HepG2 (cell line): ENCODE data around the gene NAPB. TPM values are rescaled to one million over a fixed set of nuclear protein-coding genes. Genes with fewer than 3 reads are reported as not detected.
A peak's percentile ranks its signal among the peaks of the same experiment; 100 is the strongest.

Experiments used
- AKNA ChIP-seq: sonication (generic); formaldehyde crosslinking; IDR thresholded peaks from 2 replicates; pipeline ENCODE4 v1.4.0; 2020; ENCODE audit warnings: missing genetic modification reagents, borderline replicate concordance
- EZH2 ChIP-seq: conservative IDR thresholded peaks from 2 replicates; pipeline ENCODE4 v1.6.1; 2012; ENCODE audit warnings: mild to moderate bottlenecking, low read depth, low read length, moderate library complexity
- IKZF4 ChIP-seq: sonication (generic); formaldehyde crosslinking; IDR thresholded peaks from 2 replicates; pipeline ENCODE4 v1.5.1; 2020; ENCODE audit warnings: borderline replicate concordance, mild to moderate bottlenecking, low read depth, missing genetic modification reagents; ENCODE audit errors: not compliant biosample characterization
- MAZ ChIP-seq, 2 experiments: sonication (generic) in 1 of 2; formaldehyde crosslinking in 1 of 2; IDR thresholded peaks; 2 replicates each; pipeline versions ENCODE4 v1.5.0 to v1.6.1; 2012 to 2020; ENCODE audit warnings: low read depth in 2 of 2, mild to moderate bottlenecking in 2 of 2, borderline replicate concordance in 1 of 2, improper control_type of control experiment in 1 of 2, low read length in 1 of 2, missing genetic modification reagents in 1 of 2, moderate library complexity in 1 of 2
- MTA1 ChIP-seq: sonication (generic); formaldehyde crosslinking; IDR thresholded peaks from 2 replicates; pipeline ENCODE4 v1.4.0; 2020; ENCODE audit warnings: missing genetic modification reagents, mild to moderate bottlenecking, borderline replicate concordance
- NFIB ChIP-seq: sonication (generic); formaldehyde crosslinking; IDR thresholded peaks from 2 replicates; pipeline ENCODE4 v1.9.0; 2021; ENCODE audit warnings: missing genetic modification reagents, mild to moderate bottlenecking, borderline replicate concordance
- NR2F1 ChIP-seq, 2 experiments: fragments of 450-650 bp in 1 of 2; formaldehyde crosslinking in 1 of 2; IDR thresholded peaks; 2 replicates each; pipeline versions ENCODE4 v1.5.0 to v1.6.1; 2016 to 2020; ENCODE audit warnings: mild to moderate bottlenecking in 1 of 2, missing compliant biosample characterization in 1 of 2, missing genetic modification reagents in 1 of 2, moderate library complexity in 1 of 2
- PRMT3 ChIP-seq: sonication (generic); formaldehyde crosslinking; IDR thresholded peaks from 2 replicates; pipeline ENCODE4 v1.8.1; 2022; ENCODE audit warnings: low read depth, mild to moderate bottlenecking, moderate library complexity, missing genetic modification reagents, borderline replicate concordance
- REPIN1 ChIP-seq: sonication (generic); formaldehyde crosslinking; IDR thresholded peaks from 2 replicates; pipeline ENCODE4 v1.8.0; 2022; ENCODE audit warnings: missing genetic modification reagents, low read depth, mild to moderate bottlenecking, borderline replicate concordance
- SMYD3 ChIP-seq: sonication (generic); formaldehyde crosslinking; IDR thresholded peaks from 2 replicates; pipeline ENCODE4 v1.8.1; 2023; ENCODE audit warnings: mild to moderate bottlenecking, missing genetic modification reagents
- XRCC5 ChIP-seq: fragments of 200-400 bp; formaldehyde crosslinking; optimal IDR thresholded peaks from 2 replicates; pipeline ENCODE3; 2017; ENCODE audit warnings: mild to moderate bottlenecking, low read length
- ZBTB7B ChIP-seq: sonication (generic); formaldehyde crosslinking; IDR thresholded peaks from 2 replicates; pipeline ENCODE4 v1.4.0; 2020; ENCODE audit warnings: missing genetic modification reagents
- ZFP82 ChIP-seq: sonication (generic); formaldehyde crosslinking; IDR thresholded peaks from 2 replicates; pipeline ENCODE4 v1.5.1; 2020; ENCODE audit warnings: mild to moderate bottlenecking, missing genetic modification reagents, borderline replicate concordance
- ZNF747 ChIP-seq: sonication (generic); formaldehyde crosslinking; IDR thresholded peaks from 2 replicates; pipeline ENCODE4 v1.8.1; 2023; ENCODE audit warnings: missing genetic modification reagents, mild to moderate bottlenecking, borderline replicate concordance
- ZNF772 ChIP-seq: sonication (generic); formaldehyde crosslinking; IDR thresholded peaks from 2 replicates; pipeline ENCODE4 v1.5.0; 2020; ENCODE audit warnings: mild to moderate bottlenecking, missing genetic modification reagents
- polyA plus RNA-seq, 8 experiments: library from polyadenylated mRNA; depleted of rRNA in 3 of 8; stranded (reverse) in 7 of 8; unstranded in 1 of 8; fragments of >200 nt; fragmentation: Illumina TruSeq in 4 of 8; extraction: Trizol in 4 of 8; gene quantifications; 2 replicates each; pipeline versions ENCODE4 v1.2.1 to v1.2.3, GENCODE V29; 2011 to 2016; ENCODE audit warnings: low read depth in 4 of 8, missing spikeins in 1 of 8, mixed read lengths in 1 of 8; ENCODE audit not compliant: insufficient read depth in 1 of 8
- total RNA-seq, 5 experiments: library from RNA; depleted of rRNA; stranded (reverse); fragments of >200 nt; fragmentation: Illumina TruSeq; extraction: Trizol; gene quantifications; 2 replicates each; pipeline ENCODE4 v1.2.3, GENCODE V29; 2016; ENCODE audit warnings: low read depth in 1 of 5
- TF ChIP-seq, protein P1 (sequence below): sonication (generic); formaldehyde crosslinking; IDR thresholded peaks from 2 replicates; pipeline ENCODE4 v1.5.1; 2020; ENCODE audit warnings: missing genetic modification reagents, mild to moderate bottlenecking, borderline replicate concordance
- TF ChIP-seq, protein P2 (sequence below): sonication (generic); formaldehyde crosslinking; conservative IDR thresholded peaks from 2 replicates; pipeline ENCODE4 v1.8.0; 2022; ENCODE audit warnings: low read depth, missing genetic modification reagents
- TF ChIP-seq, protein P3 (sequence below): sonication (generic); formaldehyde crosslinking; IDR thresholded peaks from 2 replicates; pipeline ENCODE4; 2020; ENCODE audit warnings: missing genetic modification reagents, mild to moderate bottlenecking, borderline replicate concordance

The NAPB gene
- total and polyA plus RNA-seq, 2 of the 13 experiments (the other 11 are each of a cell fraction or from before 2014, with no cell fraction given): 15.2 to 16.1 TPM

DNA sequence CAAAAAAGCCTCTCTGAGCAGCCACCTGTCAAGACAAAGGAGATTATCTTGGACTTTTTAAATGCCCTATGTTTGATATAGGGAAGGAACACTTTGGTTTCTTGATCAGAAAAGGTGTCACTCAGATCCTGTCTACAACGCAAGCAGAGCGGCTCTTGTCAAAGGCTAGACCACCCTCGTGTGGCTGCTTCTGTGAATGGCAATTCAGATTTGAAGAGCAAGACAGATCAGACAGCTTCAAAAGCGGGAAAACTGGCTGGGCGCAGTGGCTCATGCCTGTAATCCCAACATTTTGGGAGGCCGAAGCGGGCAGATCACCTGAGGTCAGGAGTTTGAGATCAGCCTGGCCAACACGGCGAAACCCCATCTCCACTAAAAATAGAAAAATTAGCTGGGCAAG lies 80.8 kb downstream of the NAPB start (continued):
- TF ChIP-seq XRCC5 (no peak), AKNA (CRISPR knock-in tag) (no peak), IKZF4 (no peak), NFIB (CRISPR knock-in tag) (no peak), ZBTB7B (CRISPR knock-in tag) (no peak), ZFP82 (CRISPR knock-in tag) (no peak), MAZ (IDR thresholded peaks at IDR 0.05; ENCODE audit: borderline replicate concordance, low read depth, low read length) (no peak), MAZ (CRISPR knock-in tag; IDR thresholded peaks at IDR 0.05; ENCODE audit: low read depth) (0 out of 2 replicates have a peak, but pooled peaks have one; percentile 24), REPIN1 (CRISPR knock-in tag) (0 out of 2 replicates have a peak, but pooled peaks have one; percentile 37), PRMT3 (CRISPR knock-in tag) (no peak), ZNF772 (CRISPR knock-in tag) (no peak), SMYD3 (no peak), NR2F1 (CRISPR knock-in tag; IDR thresholded peaks at IDR 0.05) (no peak), EZH2 (no peak), MTA1 (CRISPR knock-in tag) (no peak), ZNF747 (no peak)
- TF ChIP-seq, protein P1, sequence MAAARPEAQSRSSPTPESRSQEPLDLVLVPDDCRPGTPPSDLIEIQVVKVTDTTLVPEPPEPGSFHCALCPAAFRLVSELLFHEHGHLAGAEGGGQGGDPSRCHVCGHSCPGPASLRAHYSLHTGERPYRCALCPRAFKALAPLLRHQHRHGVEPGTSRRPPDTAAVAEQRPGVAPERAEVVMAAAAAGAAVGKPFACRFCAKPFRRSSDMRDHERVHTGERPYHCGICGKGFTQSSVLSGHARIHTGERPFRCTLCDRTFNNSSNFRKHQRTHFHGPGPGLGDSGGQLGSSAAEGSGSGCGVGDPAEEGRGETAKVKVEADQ: no peak
- TF ChIP-seq, protein P2, sequence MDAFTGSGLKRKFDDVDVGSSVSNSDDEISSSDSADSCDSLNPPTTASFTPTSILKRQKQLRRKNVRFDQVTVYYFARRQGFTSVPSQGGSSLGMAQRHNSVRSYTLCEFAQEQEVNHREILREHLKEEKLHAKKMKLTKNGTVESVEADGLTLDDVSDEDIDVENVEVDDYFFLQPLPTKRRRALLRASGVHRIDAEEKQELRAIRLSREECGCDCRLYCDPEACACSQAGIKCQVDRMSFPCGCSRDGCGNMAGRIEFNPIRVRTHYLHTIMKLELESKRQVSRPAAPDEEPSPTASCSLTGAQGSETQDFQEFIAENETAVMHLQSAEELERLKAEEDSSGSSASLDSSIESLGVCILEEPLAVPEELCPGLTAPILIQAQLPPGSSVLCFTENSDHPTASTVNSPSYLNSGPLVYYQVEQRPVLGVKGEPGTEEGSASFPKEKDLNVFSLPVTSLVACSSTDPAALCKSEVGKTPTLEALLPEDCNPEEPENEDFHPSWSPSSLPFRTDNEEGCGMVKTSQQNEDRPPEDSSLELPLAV (CRISPR knock-in tag): no peak
- TF ChIP-seq, protein P3, sequence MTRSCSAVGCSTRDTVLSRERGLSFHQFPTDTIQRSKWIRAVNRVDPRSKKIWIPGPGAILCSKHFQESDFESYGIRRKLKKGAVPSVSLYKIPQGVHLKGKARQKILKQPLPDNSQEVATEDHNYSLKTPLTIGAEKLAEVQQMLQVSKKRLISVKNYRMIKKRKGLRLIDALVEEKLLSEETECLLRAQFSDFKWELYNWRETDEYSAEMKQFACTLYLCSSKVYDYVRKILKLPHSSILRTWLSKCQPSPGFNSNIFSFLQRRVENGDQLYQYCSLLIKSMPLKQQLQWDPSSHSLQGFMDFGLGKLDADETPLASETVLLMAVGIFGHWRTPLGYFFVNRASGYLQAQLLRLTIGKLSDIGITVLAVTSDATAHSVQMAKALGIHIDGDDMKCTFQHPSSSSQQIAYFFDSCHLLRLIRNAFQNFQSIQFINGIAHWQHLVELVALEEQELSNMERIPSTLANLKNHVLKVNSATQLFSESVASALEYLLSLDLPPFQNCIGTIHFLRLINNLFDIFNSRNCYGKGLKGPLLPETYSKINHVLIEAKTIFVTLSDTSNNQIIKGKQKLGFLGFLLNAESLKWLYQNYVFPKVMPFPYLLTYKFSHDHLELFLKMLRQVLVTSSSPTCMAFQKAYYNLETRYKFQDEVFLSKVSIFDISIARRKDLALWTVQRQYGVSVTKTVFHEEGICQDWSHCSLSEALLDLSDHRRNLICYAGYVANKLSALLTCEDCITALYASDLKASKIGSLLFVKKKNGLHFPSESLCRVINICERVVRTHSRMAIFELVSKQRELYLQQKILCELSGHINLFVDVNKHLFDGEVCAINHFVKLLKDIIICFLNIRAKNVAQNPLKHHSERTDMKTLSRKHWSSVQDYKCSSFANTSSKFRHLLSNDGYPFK (CRISPR knock-in tag): 0 out of 2 replicates have a peak, but pooled peaks have one; percentile 28
